H9 (cell line): ENCODE measurements around the gene PHACTR4. TPM values are rescaled to one million over a fixed set of nuclear protein-coding genes. Genes with fewer than 3 reads are reported as not detected.
"Not testable (repeated sequence)": the region's sequence is repeated elsewhere in the genome, so short reads cannot be mapped to it uniquely, and the experiment has no call there.

Experiments used
- DNase-seq: peaks from one replicate; pipeline ENCODE4 v3.0.0-alpha.2; 2017
- H2AFZ ChIP-seq: one replicate; pipeline ENCODE4 v1.6.1; 2013; ENCODE audit warnings: mild to moderate bottlenecking, low read length, control low read depth, moderate library complexity
- H2AK5ac ChIP-seq: 2 replicates; pipeline ENCODE4 v1.6.1; 2013; ENCODE audit warnings: low read length, control low read depth, mixed read lengths; ENCODE audit not compliant: insufficient read length
- H2BK120ac ChIP-seq: one replicate; pipeline ENCODE4 v1.6.1; 2013; ENCODE audit warnings: low read depth, mild to moderate bottlenecking, low read length, control low read depth, inconsistent platforms; ENCODE audit not compliant: poor library complexity, severe bottlenecking
- H2BK12ac ChIP-seq: 2 replicates; pipeline ENCODE4 v1.6.1; 2013; ENCODE audit warnings: low read length, control low read depth, mixed read lengths, low read depth; ENCODE audit not compliant: insufficient read length
- H2BK15ac ChIP-seq: 2 replicates; pipeline ENCODE4 v1.6.1; 2013; ENCODE audit warnings: low read depth, low read length, control low read depth
- H2BK20ac ChIP-seq: one replicate; pipeline ENCODE4 v1.6.1; 2013; ENCODE audit warnings: low read depth, mild to moderate bottlenecking, low read length, control low read depth, inconsistent platforms; ENCODE audit not compliant: poor library complexity, severe bottlenecking
- H2BK5ac ChIP-seq: 2 replicates; pipeline ENCODE4 v1.6.1; 2013; ENCODE audit warnings: low read length, control low read depth, mixed read lengths; ENCODE audit not compliant: insufficient read length
- H3K14ac ChIP-seq: 2 replicates; pipeline ENCODE4 v1.6.1; 2013; ENCODE audit warnings: low read length, control low read depth; ENCODE audit not compliant: insufficient read depth
- H3K18ac ChIP-seq: 2 replicates; pipeline ENCODE4 v1.6.1; 2013; ENCODE audit warnings: low read depth, mild to moderate bottlenecking, mixed read lengths, low read length, control low read depth; ENCODE audit not compliant: insufficient read length
- H3K23ac ChIP-seq: 2 replicates; pipeline ENCODE4 v1.6.1; 2013; ENCODE audit warnings: low read length, control low read depth, mixed read lengths, low read depth; ENCODE audit not compliant: insufficient read length
- H3K23me2 ChIP-seq: 2 replicates; pipeline ENCODE4 v1.6.1; 2013; ENCODE audit warnings: low read depth, mild to moderate bottlenecking, mixed read lengths, low read length, control low read depth; ENCODE audit not compliant: insufficient read length, poor library complexity, severe bottlenecking
- H3K27ac ChIP-seq: 2 replicates; pipeline ENCODE4 v1.5.1; 2013; ENCODE audit warnings: low read length, control low read depth, mixed read lengths, low read depth; ENCODE audit not compliant: insufficient read length
- H3K27me3 ChIP-seq: 2 replicates; pipeline ENCODE4 v1.6.1; 2013; ENCODE audit warnings: low read length, control low read depth, inconsistent platforms; ENCODE audit not compliant: insufficient read depth
- H3K4ac ChIP-seq: 2 replicates; pipeline ENCODE4 v1.6.1; 2013; ENCODE audit warnings: low read depth, mild to moderate bottlenecking, control low read depth, inconsistent platforms, low read length, moderate library complexity
- H3K4me1 ChIP-seq: 2 replicates; pipeline ENCODE4 v1.6.1; 2013; ENCODE audit warnings: low read length, control low read depth, inconsistent platforms; ENCODE audit not compliant: insufficient read depth
- H3K4me2 ChIP-seq: 2 replicates; pipeline ENCODE4 v1.6.1; 2013; ENCODE audit warnings: low read length, control low read depth, mixed read lengths; ENCODE audit not compliant: insufficient read length, insufficient read depth
- H3K56ac ChIP-seq: 2 replicates; pipeline ENCODE4 v1.6.1; 2013; ENCODE audit warnings: low read depth, mild to moderate bottlenecking, mixed read lengths, low read length, control low read depth; ENCODE audit not compliant: insufficient read length
- H3K79me1 ChIP-seq: 2 replicates; pipeline ENCODE4 v1.6.1; 2013; ENCODE audit warnings: low read depth, mild to moderate bottlenecking, moderate library complexity, low read length, control low read depth, inconsistent platforms; ENCODE audit not compliant: insufficient read depth, poor library complexity, severe bottlenecking
- H3K79me2 ChIP-seq: 2 replicates; pipeline ENCODE4 v1.6.1; 2013; ENCODE audit warnings: low read length, control low read depth, inconsistent platforms; ENCODE audit not compliant: insufficient read depth
- H3K9ac ChIP-seq: 2 replicates; pipeline ENCODE4 v1.6.1; 2013; ENCODE audit warnings: low read length, control low read depth, mixed read lengths; ENCODE audit not compliant: insufficient read length; ENCODE audit errors: extremely low read depth
- H3K9me3 ChIP-seq: one replicate; pipeline ENCODE4 v1.6.1; 2013; ENCODE audit warnings: low read depth, low read length, inconsistent platforms; ENCODE audit not compliant: control insufficient read depth
- H3T11ph ChIP-seq: one replicate; pipeline ENCODE4 v1.6.1; 2013; ENCODE audit warnings: mild to moderate bottlenecking, low read length, control low read depth, inconsistent platforms
- H4K20me1 ChIP-seq: one replicate; pipeline ENCODE4 v1.6.1; 2013; ENCODE audit not compliant: control insufficient read depth, insufficient read length, insufficient read depth
- H4K5ac ChIP-seq: 2 replicates; pipeline ENCODE4 v1.6.1; 2013; ENCODE audit warnings: low read depth, mild to moderate bottlenecking, mixed read lengths, low read length, control low read depth; ENCODE audit not compliant: insufficient read length
- H4K8ac ChIP-seq: replicated peaks from 2 replicates; pipeline ENCODE4 v1.6.1; 2013; ENCODE audit warnings: low read length, control low read depth, mixed read lengths, low read depth; ENCODE audit not compliant: insufficient read length
- H4K91ac ChIP-seq: 2 replicates; pipeline ENCODE4 v1.6.1; 2013; ENCODE audit warnings: low read depth, mild to moderate bottlenecking, moderate library complexity, mixed read lengths, low read length, control low read depth; ENCODE audit not compliant: insufficient read length
- H3K27ac Mint-ChIP-seq, 3 experiments: 2 replicates in 2 of 3; 3 replicates in 1 of 3; pipeline ENCODE4 v1.8.0; 2020 to 2021; ENCODE audit warnings: mixed read lengths in 3 of 3, mild to moderate bottlenecking in 1 of 3, moderate library complexity in 1 of 3
- H3K27me3 Mint-ChIP-seq: 2 replicates; pipeline ENCODE4 v1.8.0; 2021; ENCODE audit warnings: low read depth, mild to moderate bottlenecking, moderate library complexity, mixed read lengths
- H3K36me3 Mint-ChIP-seq, 3 experiments: 2 replicates in 2 of 3; 3 replicates in 1 of 3; pipeline ENCODE4 v1.8.0; 2020 to 2021; ENCODE audit warnings: low read depth in 3 of 3, mixed read lengths in 3 of 3; ENCODE audit not compliant: insufficient read depth in 1 of 3
- H3K4me1 Mint-ChIP-seq, 2 experiments: 2 replicates each; pipeline ENCODE4 v1.8.0; 2020; ENCODE audit warnings: mixed read lengths in 2 of 2
- H3K4me3 Mint-ChIP-seq, 2 experiments: 2 replicates in 1 of 2; 3 replicates in 1 of 2; pipeline ENCODE4 v1.8.0; 2020 to 2021; ENCODE audit warnings: mild to moderate bottlenecking in 2 of 2, mixed read lengths in 2 of 2, moderate library complexity in 1 of 2
- H3K9me3 Mint-ChIP-seq, 2 experiments: 2 replicates in 1 of 2; 3 replicates in 1 of 2; pipeline ENCODE4 v1.8.0; 2020; ENCODE audit warnings: mild to moderate bottlenecking in 2 of 2, mixed read lengths in 2 of 2, moderate library complexity in 1 of 2
- WGBS: extraction: QIAGEN DNeasy Blood & Tissue Kit; methylation state at CpG from one replicate; pipeline ENCODE4 v1.1.7; 2013; ENCODE audit warnings: missing lambda C conversion rate, low lambda C conversion rate, mixed read lengths; ENCODE audit not compliant: insufficient read length; ENCODE audit errors: extremely low coverage; 5-methylcytosine and 5-hydroxymethylcytosine counted together
- total RNA-seq: library from RNA; stranded (reverse); gene quantifications from 2 replicates; pipeline ENCODE4 v1.2.1, GENCODE V29; 2021
- TF ChIP-seq, protein P1 (sequence below): fragments of 200-600 bp; sonication (generic); conservative IDR thresholded peaks from 3 replicates; pipeline ENCODE4 v1.8.0; 2021; ENCODE audit warnings: antibody characterized with exemption, mild to moderate bottlenecking

PHACTR4 gene
- total RNA-seq, 1 experiment from 2014 or later = 54.0 TPM

DNA sequence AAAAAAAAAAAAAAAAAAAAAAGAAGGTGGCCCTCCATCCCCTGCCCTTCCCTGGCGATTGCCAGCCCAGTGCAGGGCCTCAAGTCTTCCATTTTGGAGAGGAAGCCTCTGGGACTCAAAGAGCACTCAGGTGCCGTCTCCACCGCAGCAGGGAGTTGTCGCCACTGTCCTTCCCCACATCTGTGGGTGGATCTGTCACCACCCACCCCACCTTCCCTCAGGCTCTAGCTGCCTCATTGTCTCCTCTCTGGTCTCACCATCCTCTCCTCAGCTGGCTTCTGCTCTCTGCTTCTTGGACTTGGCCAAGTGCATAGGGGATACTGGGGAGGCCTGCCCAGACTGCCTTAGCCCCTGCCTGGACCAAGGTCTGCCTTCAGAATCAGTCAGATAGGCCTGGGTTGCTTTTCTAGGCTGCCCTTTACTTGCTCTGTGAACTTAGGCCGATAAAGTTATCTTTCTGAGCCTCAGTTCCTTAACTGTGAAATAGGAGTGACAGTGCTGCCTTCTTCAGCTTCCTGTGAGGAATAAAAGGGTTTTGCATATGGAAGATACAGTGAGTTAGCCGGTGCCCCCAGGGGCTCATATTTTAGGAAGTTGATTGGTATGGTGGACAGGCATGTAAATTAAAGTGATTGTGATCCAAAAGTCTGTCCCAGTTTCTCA is 152.1 kb downstream of the PHACTR4 start:
- no peak overlapping the region for H2BK20ac ChIP-seq
- Mint-ChIP-seq H3K9me3 (0 out of 5 replicates have a peak, but pooled peaks cover 0 to 3% of the 10 kb centered on the region in 2 experiments), H3K4me3 (peak overlapping the region in 1 of 2 experiments; percentile 37; a peak in 2 of 5 replicates), H3K36me3 (peaks cover 23 to 36% (median 33%) of the 10 kb centered on the region in 3 experiments), H3K27ac (peak overlapping the region in 2 of 3 experiments; percentile 31 to 69), H3K4me1 (peaks cover 41 to 54% of the 10 kb centered on the region in 2 experiments), H3K27me3 (no peaks in the 10 kb centered on the region)
- no peak overlapping the region for H3K9ac ChIP-seq
- H3K79me2 ChIP-seq = peaks cover 26% of the 10 kb centered on the region; the same call in 1 of the 2 replicates
- H3K14ac ChIP-seq = peak overlapping the region; percentile 45; the same call in 1 of the 2 replicates
- no CpG with 5 or more reads among the region's 6 CpGs for WGBS
- no peak overlapping the region for H2BK12ac ChIP-seq
- H4K8ac ChIP-seq = no peak overlapping the region
- no peak overlapping the region for H3K18ac ChIP-seq
- no peak overlapping the region for H3K4ac ChIP-seq
- H3T11ph ChIP-seq = no peak overlapping the region
- H3K23ac ChIP-seq = no peak overlapping the region
- no peak overlapping the region for H2BK120ac ChIP-seq
- no peak overlapping the region for H3K56ac ChIP-seq
- no peak overlapping the region for H4K91ac ChIP-seq
- H3K23me2 ChIP-seq = peaks cover 8% of the 10 kb centered on the region
- H3K27ac ChIP-seq = no peak overlapping the region
- H2AK5ac ChIP-seq = no peak overlapping the region
- DNase-seq = no peak
- H4K20me1 ChIP-seq = no peaks in the 10 kb centered on the region
- no peak overlapping the region for H2AFZ ChIP-seq
- no peaks in the 10 kb centered on the region for H3K27me3 ChIP-seq
- no peak overlapping the region for H2BK15ac ChIP-seq
- no peak overlapping the region for H3K4me2 ChIP-seq
- H3K79me1 ChIP-seq = peaks cover 6% of the 10 kb centered on the region
- H3K9me3 ChIP-seq = no peaks in the 10 kb centered on the region
- no peak overlapping the region for H2BK5ac ChIP-seq
- H3K4me1 ChIP-seq = peaks cover 14% of the 10 kb centered on the region
- TF ChIP-seq, protein P1, sequence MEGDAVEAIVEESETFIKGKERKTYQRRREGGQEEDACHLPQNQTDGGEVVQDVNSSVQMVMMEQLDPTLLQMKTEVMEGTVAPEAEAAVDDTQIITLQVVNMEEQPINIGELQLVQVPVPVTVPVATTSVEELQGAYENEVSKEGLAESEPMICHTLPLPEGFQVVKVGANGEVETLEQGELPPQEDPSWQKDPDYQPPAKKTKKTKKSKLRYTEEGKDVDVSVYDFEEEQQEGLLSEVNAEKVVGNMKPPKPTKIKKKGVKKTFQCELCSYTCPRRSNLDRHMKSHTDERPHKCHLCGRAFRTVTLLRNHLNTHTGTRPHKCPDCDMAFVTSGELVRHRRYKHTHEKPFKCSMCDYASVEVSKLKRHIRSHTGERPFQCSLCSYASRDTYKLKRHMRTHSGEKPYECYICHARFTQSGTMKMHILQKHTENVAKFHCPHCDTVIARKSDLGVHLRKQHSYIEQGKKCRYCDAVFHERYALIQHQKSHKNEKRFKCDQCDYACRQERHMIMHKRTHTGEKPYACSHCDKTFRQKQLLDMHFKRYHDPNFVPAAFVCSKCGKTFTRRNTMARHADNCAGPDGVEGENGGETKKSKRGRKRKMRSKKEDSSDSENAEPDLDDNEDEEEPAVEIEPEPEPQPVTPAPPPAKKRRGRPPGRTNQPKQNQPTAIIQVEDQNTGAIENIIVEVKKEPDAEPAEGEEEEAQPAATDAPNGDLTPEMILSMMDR = no peak
- H4K5ac ChIP-seq = no peak overlapping the region

DNA sequence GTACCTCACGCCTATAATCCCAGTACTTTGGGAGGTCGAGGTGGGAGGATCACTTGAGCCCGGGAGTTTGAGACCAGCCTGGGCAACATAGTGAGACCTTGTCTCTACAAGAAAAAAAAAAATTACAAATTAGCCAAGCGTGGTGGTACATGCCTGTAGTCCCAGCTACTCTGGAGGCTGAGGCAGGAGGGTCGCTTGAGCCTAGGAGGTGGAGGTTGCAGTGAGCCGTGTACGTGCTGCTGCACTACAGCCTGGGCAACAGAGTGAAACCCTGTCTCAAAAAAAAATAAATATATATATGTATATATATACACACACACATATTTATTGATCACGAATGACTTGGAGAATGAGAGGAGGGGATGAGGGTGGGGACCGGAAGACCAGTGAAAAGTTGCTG is 153.0 kb downstream of the PHACTR4 start:
- H2BK20ac ChIP-seq, H4K8ac ChIP-seq, H2AK5ac ChIP-seq, H3K14ac ChIP-seq, H3K56ac ChIP-seq, H2BK5ac ChIP-seq, H3K4me2 ChIP-seq, H3K9ac ChIP-seq, H3K27ac ChIP-seq, H4K91ac ChIP-seq, H3K79me1 ChIP-seq, H2AFZ ChIP-seq, H4K5ac ChIP-seq, H3K23ac ChIP-seq, H3T11ph ChIP-seq, H2BK15ac ChIP-seq, H3K23me2 ChIP-seq, H4K20me1 ChIP-seq, H2BK12ac ChIP-seq, H3K9me3 ChIP-seq, H3K4me3 Mint-ChIP-seq, H3K9me3 Mint-ChIP-seq, H3K27me3 ChIP-seq, H3K27me3 Mint-ChIP-seq, DNase-seq, H3K18ac ChIP-seq, H3K4ac ChIP-seq, H2BK120ac ChIP-seq: not testable (repeated sequence)
- Mint-ChIP-seq H3K36me3 (peaks cover 23 to 42% (median 37%) of the 10 kb centered on the region in 3 experiments), H3K27ac (peak overlapping the region in 2 of 3 experiments; percentile 66 to 81; a peak in 1 of 7 replicates), H3K4me1 (peaks cover 37 to 50% of the 10 kb centered on the region in 2 experiments)
- Histone ChIP-seq H3K79me2 (peaks cover 28% of the 10 kb centered on the region; the same call in 1 of the 2 replicates), H3K4me1 (peaks cover 14% of the 10 kb centered on the region)
- WGBS = no CpG with 5 or more reads among the region's 9 CpGs
